Bronchial epithelial cell (primary cell): ENCODE data around the gene MAP1B. TPM values are rescaled to one million over a fixed set of nuclear protein-coding genes. Genes with fewer than 3 reads are reported as not detected.
"Not testable (repeated sequence)": the region's sequence is repeated elsewhere in the genome, so short reads cannot be mapped to it uniquely, and the experiment has no call there.

Experiments used
- DNase-seq: peaks from one replicate; pipeline ENCODE4 v3.0.0-alpha.2; 2010; ENCODE audit warnings: low read depth
- FAIRE-seq: peaks from 2 replicates; lab custom pipeline; 2011; peaks lifted over from hg19 to GRCh38; lab: Jason Lieb, UNC
- H3K27me3 ChIP-seq: 2 replicates; pipeline ENCODE4 v1.5.1; 2011; ENCODE audit warnings: low read length; ENCODE audit not compliant: control insufficient read depth, insufficient read depth
- H3K36me3 ChIP-seq: 2 replicates; pipeline ENCODE4 v1.5.1; 2011; ENCODE audit warnings: low read length; ENCODE audit not compliant: control insufficient read depth, insufficient read depth
- H3K4me3 ChIP-seq: 2 replicates; pipeline ENCODE4 v1.5.1; 2011; ENCODE audit warnings: mild to moderate bottlenecking, low read depth, low read length, control low read depth
- CTCF ChIP-seq: IDR thresholded peaks from 2 replicates; pipeline ENCODE4 v1.5.1; 2011; ENCODE audit warnings: mild to moderate bottlenecking, moderate library complexity, low read length, control low read depth, inconsistent platforms; ENCODE audit not compliant: insufficient read depth, severe bottlenecking
- total RNA-seq: library from RNA; depleted of rRNA; stranded (reverse); fragments of >200 nt; gene quantifications from 2 replicates; pipeline ENCODE4 v1.2.1, GENCODE V29; 2014

Gene MAP1B
- total RNA-seq, 1 donor from 2014 or later = 5.8 TPM

- H3K27me3 ChIP-seq = no peaks in the 10 kb centered on the region
- no peaks in the 10 kb centered on the region for H3K36me3 ChIP-seq
- no peak overlapping the region for H3K4me3 ChIP-seq
- DNase-seq = no peak
- no peak for FAIRE-seq
- no peak for TF ChIP-seq CTCF
Measured at GRCh38 chr5:72167257-72167656, 60.0 kb downstream of the MAP1B start.

GRCh38 chr5:72167804-72168203 lies 60.5 kb downstream of the MAP1B start:
- Histone ChIP-seq H3K36me3 (no peaks in the 10 kb centered on the region), H3K27me3 (no peaks in the 10 kb centered on the region), H3K4me3 (no peak overlapping the region)
- DNase-seq (no peak), FAIRE-seq (no peak)
- no peak for TF ChIP-seq CTCF

- Histone ChIP-seq H3K27me3 (no peaks in the 10 kb centered on the region), H3K4me3 (no peak overlapping the region), H3K36me3 (no peaks in the 10 kb centered on the region)
- no peak for TF ChIP-seq CTCF
- FAIRE-seq (no peak), DNase-seq (no peak)
Measured at GRCh38 chr5:72170101-72170500, 62.8 kb downstream of the MAP1B start.

- FAIRE-seq, DNase-seq, H3K36me3 ChIP-seq, H3K4me3 ChIP-seq, H3K27me3 ChIP-seq: not testable (repeated sequence)
Measured at GRCh38 chr5:72171181-72171580, 63.9 kb downstream of the MAP1B start.

- no peak for TF ChIP-seq CTCF
- FAIRE-seq = no peak
- H3K27me3 ChIP-seq = no peaks in the 10 kb centered on the region
- no peak for DNase-seq
- H3K36me3 ChIP-seq = no peaks in the 10 kb centered on the region
- no peak overlapping the region for H3K4me3 ChIP-seq
Measured at GRCh38 chr5:72171667-72172066, 64.4 kb downstream of the MAP1B start.

- no peak for TF ChIP-seq CTCF
- FAIRE-seq = no peak
- Histone ChIP-seq H3K36me3 (no peaks in the 10 kb centered on the region), H3K27me3 (no peaks in the 10 kb centered on the region), H3K4me3 (no peak overlapping the region)
- no peak for DNase-seq
Measured at GRCh38 chr5:72172786-72173185, 65.5 kb downstream of the MAP1B start.
